NCI-H1417 (cell line): ENCODE measurements around the gene SDF2L1.
"Not testable (repeated sequence)": the region's sequence is repeated elsewhere in the genome, so short reads cannot be mapped to it uniquely, and the experiment has no call there.

Experiments used
- DNase-seq, 3 experiments: peaks; one replicate each; lab custom pipeline; 2025; lab: John Stamatoyannopoulos, UW

SDF2L1 gene, protein sequence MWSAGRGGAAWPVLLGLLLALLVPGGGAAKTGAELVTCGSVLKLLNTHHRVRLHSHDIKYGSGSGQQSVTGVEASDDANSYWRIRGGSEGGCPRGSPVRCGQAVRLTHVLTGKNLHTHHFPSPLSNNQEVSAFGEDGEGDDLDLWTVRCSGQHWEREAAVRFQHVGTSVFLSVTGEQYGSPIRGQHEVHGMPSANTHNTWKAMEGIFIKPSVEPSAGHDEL

DNA sequence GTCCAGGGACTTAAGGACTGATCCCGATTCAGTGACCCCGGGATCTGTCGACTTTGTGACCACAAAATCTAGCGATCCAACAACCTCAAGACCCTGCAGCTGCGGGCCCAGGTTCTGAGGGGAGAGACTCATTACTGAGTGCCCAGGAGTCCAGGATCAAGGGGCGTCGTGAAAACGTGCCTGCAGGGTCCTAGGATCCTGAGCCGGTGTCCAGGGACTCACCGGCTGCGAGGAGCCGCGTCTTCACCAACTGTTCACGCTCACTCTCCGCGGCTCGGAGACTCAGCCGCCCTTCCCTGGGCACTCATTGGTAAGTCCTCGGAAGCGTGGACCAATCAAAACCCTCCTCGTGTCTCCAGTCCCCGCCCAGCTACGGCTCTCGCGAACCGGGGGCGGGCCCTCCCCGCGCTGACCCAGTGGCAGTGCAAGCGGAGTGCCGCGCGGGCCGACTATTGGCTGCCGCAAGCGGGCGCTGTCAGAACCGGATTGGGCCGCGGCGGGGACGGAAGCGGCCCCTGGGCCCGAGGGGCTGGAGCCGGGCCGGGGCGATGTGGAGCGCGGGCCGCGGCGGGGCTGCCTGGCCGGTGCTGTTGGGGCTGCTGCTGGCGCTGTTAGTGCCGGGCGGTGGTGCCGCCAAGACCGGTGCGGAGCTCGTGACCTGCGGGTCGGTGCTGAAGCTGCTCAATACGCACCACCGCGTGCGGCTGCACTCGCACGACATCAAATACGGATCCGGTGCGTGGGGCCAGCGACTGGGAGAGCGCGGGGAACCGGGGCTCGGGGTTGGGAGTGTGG is at the start of gene SDF2L1:
SDF2L1 (plus strand) TSS at position 514 of the 795 bp plus-strand sequence; CDS start at position 549, 35 bp downstream.
- peak; percentile 92 to 96 (median 96) for DNase-seq

DNA sequence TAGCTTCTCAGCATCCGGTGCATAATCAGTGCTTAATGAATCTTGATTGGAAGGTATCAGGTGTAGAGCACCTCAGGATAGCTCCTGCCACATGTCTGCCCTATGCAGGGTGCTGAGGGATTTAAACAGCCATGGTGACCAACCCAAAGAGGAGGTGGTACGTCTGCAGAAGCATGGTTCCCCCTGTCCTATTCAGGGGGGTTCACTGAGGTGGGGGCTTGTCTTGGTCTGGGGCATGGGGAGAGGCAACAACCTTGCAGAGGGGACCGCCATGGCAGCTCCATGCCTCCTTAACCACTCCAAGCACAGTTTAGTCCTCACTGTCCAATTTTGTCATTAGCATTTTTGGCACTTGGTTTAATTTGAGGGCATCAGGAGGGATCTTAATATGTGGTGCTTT is 49.7 kb upstream of the SDF2L1 start:
- DNase-seq, result no peak

- no peak for DNase-seq
These were observed 48.5 kb upstream of the SDF2L1 start for GRCh38 chr22:21593406-21594232.

DNA sequence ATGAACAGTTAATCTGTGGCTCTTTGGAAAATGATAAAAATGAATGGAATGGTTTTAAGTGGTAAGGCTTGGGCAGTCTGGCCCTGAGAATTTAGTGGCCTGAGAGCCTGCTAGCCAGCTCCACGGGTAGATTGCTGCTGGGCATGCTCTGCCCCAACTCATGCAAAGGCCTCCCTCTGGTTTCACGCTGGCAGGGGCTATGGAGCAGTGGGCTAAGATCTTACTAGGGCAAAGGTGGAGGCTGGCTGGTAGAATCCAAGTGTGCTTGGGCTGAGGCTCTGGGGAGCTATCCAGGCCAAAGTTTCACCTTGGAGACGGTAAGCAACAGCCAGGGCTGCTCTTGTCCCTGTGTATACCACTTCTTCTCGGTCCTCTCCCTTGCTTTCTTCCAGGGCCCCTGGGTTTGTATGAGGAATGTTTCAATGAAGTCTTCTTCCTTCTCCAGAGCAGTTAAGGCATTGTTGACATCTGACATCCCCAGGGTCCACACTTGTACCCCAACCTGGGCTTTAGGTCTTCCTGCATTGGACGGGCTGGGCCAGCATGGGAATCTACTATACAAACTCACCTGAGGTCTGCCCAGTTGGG is 47.1 kb upstream of the SDF2L1 start:
- DNase-seq, result no peak

GRCh38 chr22:21596356-21597135 is 45.6 kb upstream of the SDF2L1 start:
- not testable (repeated sequence) for DNase-seq

DNA sequence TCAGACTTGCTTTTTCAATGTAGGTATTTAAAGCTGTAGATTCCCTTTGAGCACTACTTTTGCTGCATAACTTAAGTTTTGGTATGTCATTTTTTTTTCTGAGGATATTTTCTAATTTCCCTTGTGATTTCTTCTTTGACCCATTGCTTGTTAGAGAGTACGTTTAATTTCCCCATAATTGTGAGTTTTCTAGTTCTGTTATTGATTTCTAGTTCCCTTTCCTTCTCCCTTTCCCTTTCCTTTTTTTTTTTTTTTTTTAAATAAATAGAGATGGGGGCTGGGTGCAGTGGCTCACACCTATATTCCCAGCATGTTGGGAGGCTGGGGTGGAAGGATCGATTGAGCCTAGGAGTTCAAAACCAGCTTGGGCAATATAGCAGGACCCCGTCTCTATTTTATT is 43.8 kb upstream of the SDF2L1 start:
- no peak for DNase-seq

DNA sequence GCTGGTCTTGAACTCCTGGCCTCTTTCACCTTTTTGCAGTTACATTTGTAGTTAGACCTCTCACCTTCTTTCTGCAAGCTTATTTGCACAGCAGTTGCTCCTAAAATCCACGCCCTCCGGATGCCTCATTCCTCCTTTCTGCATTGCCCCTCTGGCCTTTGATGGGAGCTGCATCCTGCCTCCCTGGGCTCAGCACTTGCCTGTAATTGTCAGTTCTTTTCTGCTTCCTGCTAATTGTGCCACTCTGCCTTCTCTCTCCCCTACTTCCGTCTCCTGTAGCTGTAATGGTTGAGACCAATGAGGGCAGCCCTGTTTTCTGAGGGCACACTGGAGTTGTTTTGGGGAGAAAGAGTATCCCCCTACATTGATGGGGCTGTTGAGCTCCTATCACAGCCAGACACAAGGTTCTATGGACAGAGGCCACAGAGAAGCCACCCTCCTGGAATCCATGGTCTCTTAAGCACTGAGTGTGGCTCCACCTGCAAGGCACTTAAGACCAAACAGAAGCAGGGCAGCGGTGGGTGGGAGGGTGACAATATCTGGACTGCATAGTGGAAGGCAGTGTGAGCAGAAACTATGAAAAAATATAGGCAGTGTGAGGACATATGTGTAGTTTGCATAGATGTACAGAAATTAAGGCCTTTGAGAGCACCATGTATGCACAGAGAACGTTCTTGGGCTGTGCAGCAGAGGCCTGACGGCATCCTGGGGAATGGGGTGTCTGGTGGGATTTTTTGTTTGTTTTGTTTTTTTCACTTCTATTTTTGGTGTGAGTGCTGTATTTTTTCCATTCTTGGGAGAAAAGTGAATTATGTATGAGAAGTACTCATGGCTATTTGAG is 42.8 kb upstream of the SDF2L1 start:
- no peak for DNase-seq

GRCh38 chr22:21602579-21602978 is 39.5 kb upstream of the SDF2L1 start:
- no peak for DNase-seq

GRCh38 chr22:21603973-21604372 is 38.1 kb upstream of the SDF2L1 start:
- DNase-seq, result no peak

DNA sequence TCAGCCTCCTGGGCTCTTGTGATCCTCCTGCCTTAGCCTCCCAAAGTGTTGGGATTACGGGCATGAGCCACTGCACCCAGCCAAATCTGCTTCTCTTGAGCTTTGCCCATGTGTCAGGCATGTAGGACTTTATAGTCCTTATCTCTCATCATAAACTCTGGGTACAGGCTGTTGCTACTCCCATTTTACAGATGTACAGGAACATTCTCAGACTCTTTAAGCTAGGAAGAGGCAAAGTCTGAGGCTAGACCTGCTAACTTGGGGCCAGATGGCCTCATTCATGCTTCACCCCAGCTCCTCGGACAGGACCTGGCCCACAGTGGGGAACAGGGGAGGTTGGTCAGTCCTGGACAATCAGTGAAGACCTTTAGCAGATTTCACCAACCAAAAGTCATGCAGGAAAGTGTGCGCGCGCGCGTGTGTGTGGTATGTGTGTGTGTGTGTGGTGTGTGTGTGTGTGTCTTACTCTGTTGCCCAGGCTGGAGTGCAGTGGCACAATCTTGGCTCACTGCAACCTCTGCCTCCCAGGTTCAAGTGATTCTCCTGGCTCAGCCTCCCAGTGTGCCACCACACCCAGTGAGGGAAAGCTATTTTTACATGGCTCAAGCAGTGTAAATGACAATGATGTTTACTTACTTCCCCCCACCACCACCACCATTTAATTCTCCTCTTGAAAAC is 36.1 kb upstream of the SDF2L1 start:
- DNase-seq, result no peak

GRCh38 chr22:21606775-21607174 is 35.3 kb upstream of the SDF2L1 start:
- DNase-seq, result no peak

DNA sequence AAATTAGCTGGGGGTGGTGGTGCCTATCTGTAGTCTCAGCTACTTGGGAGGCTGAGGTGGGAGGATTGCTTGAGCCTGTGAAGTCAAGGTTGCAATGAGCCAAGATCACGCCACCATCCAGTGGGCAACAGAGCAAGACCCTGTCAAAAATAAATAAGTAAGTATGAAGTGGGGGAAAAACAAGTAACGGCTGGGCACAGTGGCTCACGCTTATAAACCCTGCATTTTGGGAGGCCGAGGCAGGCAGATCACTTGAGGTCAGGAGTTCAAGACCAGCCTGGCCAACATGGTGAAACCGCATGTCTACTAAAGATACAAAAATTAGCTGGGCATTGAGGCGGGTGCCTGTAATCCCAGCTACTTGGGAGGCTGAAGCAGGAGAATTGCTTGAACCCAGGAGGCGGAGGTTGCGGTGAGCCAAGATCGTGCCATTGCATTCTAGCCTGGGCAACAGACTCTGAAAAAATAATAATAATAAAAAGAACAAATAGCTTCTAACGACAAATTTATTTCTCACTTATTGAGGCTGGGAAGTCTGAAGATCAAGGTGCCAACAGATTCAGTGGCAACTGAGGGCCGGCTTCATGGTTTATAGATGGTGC is 32.4 kb upstream of the SDF2L1 start:
- not testable (repeated sequence) for DNase-seq

GRCh38 chr22:21611210-21611977 is 30.7 kb upstream of the SDF2L1 start:
- no peak for DNase-seq

- DNase-seq, result no peak
These were observed 29.2 kb upstream of the SDF2L1 start for GRCh38 chr22:21612858-21613257.

GRCh38 chr22:21613553-21614233 is 28.4 kb upstream of the SDF2L1 start:
- DNase-seq, result no peak

- DNase-seq, result no peak
These were observed 26.4 kb upstream of the SDF2L1 start for GRCh38 chr22:21615731-21616130.

DNA sequence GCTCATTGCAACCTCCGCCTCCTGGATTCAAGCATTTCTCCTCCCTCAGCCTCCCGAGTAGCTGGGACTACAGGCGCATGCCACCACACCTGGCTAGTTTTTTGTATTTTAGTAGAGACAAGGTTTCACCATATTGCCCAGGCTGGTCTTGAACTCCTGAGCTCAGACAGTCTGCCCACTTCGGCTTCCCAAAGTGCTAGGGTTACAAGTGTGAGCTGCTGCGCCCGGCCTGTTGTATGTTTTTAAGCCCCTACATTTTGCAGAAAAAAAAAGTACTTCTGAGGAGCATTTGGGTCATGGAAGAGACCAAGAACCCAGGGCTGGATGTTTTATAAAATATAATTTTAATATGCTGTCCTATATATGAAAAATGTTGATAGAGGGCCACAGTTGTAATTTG is 24.8 kb upstream of the SDF2L1 start:
- DNase-seq, result not testable (repeated sequence)

DNA sequence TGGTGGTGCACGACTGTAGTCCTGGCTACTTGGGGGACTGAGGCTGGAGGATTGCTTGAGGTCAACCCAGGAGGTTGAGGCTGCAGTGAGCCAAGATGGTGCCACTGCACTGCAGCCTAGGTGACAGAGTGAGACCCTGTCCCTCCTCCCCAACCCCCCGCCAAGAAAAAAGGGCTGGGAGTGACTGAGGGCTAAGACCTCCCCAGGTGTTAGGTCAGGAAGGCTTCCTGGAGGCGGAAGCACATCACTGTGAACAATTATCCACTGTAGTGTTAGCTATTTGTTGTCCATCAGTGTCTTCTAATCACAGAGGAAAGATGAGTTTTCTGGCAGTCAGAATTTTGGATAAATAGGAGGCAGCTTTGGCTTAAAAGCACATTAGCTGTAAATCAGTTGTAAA is 21.1 kb upstream of the SDF2L1 start:
- DNase-seq, result no peak
